AG10803 (cell line): ENCODE results near the gene GDPGP1.

Source experiments
- DNase-seq: peaks from one replicate; pipeline ENCODE4 v3.0.0; 2010; ENCODE audit warnings: low read depth
- H3K4me3 ChIP-seq: 2 replicates; pipeline ENCODE4 v1.5.1; 2011; ENCODE audit warnings: mild to moderate bottlenecking, low read length, control low read depth
- CTCF ChIP-seq: conservative IDR thresholded peaks from 2 replicates; pipeline ENCODE4 v1.5.1; 2011; ENCODE audit warnings: mild to moderate bottlenecking, low read length, control low read depth, inconsistent platforms

Gene GDPGP1

DNA sequence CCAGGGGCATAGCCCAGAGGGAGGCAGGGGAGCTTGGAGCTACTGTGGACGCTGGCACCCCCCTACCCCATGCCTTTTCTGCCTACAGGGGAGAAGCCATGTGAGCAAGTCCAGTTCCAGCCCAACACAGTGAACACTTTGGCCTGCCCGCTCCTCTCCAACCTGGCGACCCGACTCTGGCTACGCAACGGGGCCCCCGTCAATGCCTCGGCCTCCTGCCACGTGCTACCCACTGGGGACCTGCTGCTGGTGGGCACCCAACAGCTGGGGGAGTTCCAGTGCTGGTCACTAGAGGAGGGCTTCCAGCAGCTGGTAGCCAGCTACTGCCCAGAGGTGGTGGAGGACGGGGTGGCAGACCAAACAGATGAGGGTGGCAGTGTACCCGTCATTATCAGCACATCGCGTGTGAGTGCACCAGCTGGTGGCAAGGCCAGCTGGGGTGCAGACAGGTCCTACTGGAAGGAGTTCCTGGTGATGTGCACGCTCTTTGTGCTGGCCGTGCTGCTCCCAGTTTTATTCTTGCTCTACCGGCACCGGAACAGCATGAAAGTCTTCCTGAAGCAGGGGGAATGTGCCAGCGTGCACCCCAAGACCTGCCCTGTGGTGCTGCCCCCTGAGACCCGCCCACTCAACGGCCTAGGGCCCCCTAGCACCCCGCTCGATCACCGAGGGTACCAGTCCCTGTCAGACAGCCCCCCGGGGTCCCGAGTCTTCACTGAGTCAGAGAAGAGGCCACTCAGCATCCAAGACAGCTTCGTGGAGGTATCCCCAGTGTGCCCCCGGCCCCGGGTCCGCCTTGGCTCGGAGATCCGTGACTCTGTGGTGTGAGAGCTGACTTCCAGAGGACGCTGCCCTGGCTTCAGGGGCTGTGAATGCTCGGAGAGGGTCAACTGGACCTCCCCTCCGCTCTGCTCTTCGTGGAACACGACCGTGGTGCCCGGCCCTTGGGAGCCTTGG lies 5.9 kb upstream of the GDPGP1 start:
- no peak for TF ChIP-seq CTCF
- no peak for DNase-seq
- H3K4me3 ChIP-seq = no peak overlapping the region

DNA sequence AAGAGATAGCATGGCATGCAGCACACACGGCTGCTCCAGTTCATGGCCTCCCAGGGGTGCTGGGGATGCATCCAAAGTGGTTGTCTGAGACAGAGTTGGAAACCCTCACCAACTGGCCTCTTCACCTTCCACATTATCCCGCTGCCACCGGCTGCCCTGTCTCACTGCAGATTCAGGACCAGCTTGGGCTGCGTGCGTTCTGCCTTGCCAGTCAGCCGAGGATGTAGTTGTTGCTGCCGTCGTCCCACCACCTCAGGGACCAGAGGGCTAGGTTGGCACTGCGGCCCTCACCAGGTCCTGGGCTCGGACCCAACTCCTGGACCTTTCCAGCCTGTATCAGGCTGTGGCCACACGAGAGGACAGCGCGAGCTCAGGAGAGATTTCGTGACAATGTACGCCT lies 5.0 kb upstream of the GDPGP1 start:
- DNase-seq = no peak
- no peak overlapping the region for H3K4me3 ChIP-seq
- no peak for TF ChIP-seq CTCF

- no peak for DNase-seq
- H3K4me3 ChIP-seq = no peak overlapping the region
- no peak for TF ChIP-seq CTCF
Observed at GRCh38 chr15:90230071-90230494, 3.9 kb upstream of the GDPGP1 start.

GRCh38 chr15:90230610-90231009 lies 3.4 kb upstream of the GDPGP1 start:
- no peak overlapping the region for H3K4me3 ChIP-seq
- no peak for DNase-seq
- TF ChIP-seq CTCF = no peak

- TF ChIP-seq CTCF = no peak
- no peak for DNase-seq
- H3K4me3 ChIP-seq = no peak overlapping the region
Observed at GRCh38 chr15:90231028-90232017, 2.7 kb upstream of the GDPGP1 start.

GRCh38 chr15:90232196-90232595 lies 1.8 kb upstream of the GDPGP1 start:
- no peak for DNase-seq

More at GRCh38 chr15:90232196-90232595, 1.8 kb upstream of the GDPGP1 start:
- H3K4me3 ChIP-seq = peak overlapping the region; percentile 86; the same call in 1 of the 2 replicates
- no peak for TF ChIP-seq CTCF
